GM19324 (cell line): Measurements from ENCODE around the gene ARVCF.

ENCODE experiments used
- ATAC-seq: cut with Tn5 transposase; IDR thresholded peaks from one replicate; pipeline ENCODE4 v1.9.1; 2021; ENCODE audit warnings: mild to moderate bottlenecking, moderate library complexity; ENCODE audit not compliant: unreplicated experiment, low FRiP score

ARVCF gene

DNA sequence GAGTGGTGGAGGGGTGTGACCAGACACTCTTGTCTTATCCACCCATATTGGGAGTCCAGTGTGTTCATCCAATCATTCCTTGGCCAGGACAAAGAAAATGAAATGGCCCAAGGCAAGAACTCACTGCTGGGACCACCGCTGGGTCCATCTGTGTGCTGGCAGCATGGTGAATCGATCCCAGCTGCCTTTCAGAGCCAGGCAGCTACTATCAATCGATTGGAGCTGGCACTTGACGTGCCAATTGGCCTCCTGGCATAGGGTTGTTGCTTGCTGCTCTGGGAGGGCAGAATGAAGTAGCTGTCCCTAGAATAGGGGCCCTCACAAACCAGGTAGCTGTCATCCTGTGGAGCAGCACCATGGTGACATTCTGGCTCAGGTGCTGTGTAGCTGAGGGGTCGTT, 1.4 kb upstream of the ARVCF start:
- no peak for ATAC-seq

DNA sequence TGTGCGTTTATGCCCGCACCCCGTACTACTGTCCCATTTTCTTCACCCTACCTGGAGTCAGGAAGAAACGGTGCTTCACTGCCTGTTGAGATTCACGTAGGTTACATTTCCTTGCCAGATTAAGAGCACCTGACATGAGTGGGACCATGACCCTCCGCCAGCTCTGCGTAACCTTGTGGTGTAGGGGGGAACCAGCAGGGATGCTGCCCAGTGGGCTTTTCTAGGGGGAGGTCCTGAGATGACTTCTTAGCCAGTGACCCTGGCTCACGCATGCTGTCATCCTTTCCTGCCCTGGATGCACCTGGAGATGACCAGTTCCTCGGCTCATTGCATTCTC, 967 bp upstream of the ARVCF start:
- ATAC-seq: no peak

DNA sequence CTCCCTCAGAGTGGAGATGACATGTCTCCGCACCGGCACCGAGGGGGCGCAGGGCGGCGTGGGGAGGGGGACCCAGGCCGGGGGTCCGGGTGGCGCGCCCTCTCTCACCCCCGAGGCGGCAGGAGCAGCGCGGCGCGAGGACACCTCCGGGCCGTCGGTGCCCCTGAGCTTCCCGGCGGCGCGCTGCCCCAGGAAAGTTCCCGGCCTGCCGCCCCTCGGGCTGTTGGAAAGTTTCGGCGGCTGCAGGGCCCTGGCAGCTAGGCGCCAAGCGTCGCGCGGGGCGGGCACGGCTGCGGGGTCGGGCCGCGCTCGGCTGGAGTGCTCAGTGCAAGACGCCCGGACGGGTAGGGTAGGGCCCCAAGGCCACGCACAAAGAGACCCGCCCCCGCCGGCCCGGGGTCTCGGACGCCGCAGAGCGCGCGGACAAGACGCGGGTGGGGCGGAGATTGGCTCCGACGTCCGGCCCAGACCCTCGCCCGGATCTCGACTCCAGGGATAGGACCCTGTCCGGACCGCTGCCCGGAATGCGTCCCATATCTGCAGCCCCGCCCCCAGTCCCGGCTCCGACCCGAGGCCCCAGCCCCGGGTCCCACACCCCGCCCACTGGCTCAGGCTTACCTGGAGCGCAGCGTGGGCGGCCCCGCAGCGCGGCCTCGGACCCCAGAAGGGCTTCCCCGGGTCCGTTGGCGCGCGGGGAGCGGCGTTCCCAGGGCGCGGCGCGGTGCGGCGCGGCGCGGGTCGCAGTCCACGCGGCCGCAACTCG, 471 bp downstream of the ARVCF start:
- peak; percentile 1 for ATAC-seq

DNA sequence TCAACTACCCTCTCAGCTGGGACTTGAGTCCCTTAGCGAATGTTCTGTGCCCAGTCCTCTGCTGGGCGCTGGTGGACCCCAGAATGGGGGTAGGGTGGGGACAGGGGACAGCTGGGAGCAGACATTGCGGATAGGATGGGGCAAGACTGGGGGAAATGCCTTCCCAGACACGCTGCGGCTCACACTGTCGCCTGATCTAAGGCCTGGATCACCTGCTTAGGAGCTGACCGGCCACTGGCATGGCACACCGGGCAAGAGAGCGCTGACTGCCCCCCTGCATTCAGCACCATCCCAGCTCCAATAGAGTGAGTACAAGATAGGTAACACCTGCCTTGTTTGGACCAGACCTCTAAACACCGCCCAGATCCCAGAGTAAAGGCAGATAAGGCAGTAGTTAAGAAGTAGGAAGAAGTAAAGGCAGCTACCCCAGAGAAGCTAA, 1.4 kb downstream of the ARVCF start:
- no peak for ATAC-seq

DNA sequence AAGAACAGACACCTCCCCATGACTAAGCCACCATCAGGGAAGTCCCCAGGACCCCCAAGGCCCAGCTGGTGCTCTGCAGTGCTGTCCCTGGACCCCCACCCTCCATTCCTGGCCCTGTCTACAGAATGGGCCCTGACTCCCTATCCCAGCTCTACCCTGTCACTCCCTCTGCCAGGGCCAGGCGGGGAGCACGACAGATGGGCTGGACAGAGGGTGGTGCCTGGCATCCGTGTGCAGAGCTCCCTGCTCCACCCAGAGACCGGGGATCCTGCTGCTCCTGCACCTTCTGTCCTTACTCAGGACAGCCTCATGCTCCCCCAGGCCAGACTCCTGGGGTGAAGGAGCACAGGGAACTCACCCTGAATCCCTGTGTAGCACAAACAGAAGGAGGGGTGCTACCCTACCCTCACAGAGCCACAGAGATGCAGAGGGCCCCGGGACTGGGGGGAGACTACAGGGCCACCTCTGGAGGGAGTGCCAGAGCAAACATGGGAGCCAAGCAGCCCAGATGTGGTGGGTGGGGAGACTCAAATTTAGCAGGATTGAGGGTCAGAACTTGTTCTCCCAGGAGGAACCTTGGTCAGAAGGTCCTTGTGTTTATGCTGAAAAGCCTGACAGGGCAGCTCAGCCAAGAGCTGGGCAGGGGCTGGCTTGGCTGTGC, 2.0 kb downstream of the ARVCF start:
- no peak for ATAC-seq

DNA sequence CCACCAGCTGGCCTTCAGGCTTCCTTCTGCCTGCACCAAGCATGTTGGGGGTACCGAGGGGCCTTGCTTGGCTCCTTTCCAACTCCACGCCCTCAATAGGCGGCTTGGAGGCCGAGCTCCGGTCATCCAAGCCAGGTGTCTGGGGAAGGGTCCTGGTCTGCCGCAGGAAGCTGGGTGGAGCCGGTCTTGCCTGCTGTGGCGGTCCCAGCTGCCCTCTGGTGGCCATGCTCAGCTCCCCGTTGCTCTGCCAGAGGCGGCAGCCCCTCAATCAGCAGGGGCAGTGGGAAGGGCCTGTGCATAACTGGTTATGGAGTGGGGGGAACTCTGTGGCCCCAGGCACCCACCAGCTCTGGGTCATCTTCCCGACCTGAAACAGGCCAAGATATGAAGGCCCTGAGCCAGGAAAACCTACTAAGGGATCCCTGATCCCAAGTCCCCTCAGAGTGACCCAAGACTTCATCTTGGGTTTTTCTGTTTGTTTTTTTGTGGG, 3.2 kb downstream of the ARVCF start:
- no peak for ATAC-seq

DNA sequence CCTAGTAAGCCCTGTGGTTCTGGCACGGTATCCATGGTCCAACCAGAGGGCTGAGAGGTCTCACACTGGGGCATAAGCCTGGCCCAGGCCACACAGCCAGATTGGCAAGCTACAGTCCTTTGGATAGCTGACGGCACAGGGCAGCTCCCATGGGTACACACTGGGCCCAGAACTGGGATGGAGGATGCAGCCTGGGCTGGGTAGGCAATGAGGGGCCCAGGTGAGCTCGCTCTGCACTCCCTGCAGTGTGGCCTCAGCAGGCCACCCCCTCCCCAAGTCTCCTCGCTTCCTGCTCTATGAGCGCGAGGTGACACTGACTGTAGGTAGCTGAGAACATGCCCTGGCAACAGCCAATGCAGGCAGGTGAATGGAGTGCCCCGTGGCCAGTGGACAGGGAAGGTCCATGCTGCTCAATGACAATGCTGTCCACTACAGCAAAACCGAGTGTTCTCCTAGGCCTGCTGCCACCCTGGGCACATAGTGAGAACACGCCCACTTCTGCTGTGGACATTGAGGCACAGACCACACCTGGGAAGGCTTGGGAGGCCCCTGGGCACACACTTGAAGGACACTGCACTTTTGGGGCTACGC, 3.8 kb downstream of the ARVCF start:
- ATAC-seq: no peak

DNA sequence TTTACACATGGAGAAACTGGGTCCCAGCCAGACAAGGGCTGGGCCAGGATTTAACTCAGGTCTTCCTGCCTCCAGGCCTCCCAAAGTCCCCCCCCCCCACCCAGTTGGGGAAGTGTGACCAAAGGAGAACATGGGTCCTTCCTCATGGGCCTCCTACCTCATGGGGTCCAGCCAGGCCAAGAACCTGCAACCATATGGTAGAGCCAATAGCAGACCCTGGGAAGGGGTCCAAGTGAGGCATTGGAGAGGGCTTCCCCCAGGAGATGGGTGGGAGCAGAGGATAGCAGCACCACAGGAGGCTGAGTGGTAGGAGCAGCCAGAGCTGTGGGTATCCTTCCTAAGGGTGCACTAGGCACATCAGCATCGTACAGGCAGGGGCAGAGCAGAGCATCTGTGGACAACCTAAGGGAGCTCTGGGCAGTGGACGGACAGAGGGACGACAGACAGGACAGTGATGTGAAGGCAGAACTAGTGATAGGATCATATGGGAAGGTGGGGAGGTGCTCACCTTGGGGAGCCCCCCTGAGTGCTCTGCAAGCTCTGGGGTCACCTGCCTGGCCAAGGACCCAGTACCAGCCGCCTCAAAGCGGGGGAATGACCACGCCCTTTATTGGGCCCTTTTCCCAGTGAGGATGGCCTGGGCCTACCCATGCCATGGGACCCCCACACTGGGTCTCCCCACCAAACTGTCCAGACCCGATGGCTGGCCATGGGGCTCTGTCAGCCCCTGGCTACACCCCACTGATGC, 4.5 kb downstream of the ARVCF start:
- ATAC-seq: no peak

DNA sequence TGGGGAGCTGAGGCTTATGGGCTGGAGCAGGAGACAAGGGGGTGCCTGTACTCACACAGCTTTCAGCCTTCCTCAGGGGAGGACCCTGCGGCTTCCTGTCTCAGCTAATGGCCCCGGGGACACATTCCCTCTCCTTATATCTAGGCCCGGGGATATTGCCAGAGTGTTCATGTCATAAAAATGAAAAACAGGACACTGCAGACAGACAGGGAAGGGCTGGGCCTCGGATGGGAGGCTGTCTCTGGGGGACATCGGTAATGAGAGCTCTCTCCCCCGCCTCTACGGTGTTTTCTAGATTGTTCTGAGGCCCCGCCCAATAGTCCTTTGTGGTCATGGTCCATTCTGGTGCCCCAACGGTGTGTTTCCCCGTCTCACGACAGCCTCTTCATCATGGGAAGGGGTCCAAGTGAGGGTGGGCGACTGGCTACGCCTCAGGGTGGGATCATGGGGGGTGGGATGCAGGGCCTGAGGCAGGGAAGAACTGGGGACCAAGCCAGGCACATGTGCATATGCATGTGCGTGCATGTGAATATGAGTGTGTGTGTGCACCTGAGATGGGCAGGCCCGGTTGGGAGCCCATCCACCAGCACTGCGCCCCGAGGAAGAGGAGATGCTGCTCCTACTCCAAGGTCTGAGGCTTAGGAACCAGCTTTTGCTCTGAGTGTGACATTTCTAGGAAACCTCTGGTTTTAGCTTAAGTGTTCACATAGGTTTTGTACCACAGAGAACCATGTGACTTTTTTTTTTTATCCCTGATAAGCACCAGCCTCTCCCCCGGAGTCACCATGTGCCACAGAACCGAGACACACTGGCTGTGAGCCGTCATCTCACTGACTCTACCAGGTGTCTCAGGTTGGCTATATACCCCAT, 5.3 kb downstream of the ARVCF start:
- no peak for ATAC-seq

DNA sequence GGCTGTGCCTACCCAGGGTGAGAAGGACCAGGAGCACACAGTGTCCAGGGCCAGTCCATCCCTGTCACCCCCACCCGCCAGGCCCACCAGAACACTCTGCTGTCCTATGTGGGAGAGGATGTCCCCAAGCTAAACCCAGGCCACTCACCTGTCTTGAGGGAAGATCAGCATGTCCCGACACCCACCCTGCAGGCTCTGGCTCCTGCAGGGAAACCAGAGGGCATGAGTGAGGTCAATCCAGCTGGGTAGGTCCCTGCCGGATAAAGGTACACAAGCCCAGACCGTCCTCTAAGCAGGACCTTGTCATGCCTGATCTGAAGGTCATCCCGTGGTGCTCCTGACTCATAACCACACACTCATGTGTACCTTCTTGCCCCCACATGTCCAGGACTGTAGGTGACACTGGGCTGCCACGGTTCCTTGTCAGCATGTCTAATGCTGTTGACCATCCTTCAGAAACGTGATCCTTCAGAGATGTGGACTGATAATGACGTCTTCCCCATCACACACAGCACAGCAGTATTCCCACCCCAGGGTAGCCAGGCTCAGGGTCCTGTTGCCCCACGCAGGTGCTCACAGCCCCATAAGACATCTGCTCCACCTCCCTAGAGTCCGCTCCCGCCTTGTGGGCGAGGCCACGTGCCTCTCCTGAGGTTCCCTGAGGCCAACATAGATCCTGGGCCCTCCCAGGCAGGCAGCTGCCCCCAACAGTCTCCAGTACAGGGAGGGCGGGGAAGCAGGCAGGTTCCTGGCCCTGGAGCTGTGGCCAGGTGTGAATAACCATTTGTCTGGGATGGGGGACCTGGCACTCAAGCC, 6.1 kb downstream of the ARVCF start:
- no peak for ATAC-seq

DNA sequence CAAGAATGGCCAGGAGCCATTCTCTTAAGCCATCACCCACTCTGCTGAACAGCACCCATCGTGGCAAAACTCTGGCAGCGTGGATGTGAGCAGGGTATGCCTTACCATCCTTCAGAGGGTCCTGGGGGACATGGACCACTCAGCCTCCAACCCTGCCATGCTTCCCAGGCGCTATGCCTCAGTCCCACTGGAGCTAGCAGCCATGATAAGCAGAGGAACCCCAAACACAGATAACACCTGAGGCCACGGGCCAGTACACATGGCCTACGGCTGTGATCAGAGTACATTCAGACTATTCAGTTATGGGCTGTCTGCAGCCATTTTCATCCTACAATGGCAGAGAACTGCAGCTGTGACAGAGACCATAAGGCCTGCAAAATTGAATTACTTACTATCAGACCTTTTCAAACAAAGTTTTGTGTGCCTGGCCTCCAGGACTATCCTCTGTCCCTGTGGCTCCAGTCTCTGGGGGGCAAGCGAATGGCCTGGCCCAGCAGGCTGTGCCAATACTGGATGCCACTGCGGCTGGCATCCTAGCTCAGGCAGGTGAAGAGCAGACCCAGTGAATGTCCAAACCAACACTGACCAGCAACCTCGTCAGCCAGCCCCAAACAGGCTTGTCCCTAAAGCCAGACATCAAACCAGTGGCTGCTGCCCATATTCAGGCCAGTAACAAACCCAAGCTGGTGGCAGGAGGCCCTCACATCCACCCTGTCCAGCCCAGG, 6.9 kb downstream of the ARVCF start:
- ATAC-seq: no peak

DNA sequence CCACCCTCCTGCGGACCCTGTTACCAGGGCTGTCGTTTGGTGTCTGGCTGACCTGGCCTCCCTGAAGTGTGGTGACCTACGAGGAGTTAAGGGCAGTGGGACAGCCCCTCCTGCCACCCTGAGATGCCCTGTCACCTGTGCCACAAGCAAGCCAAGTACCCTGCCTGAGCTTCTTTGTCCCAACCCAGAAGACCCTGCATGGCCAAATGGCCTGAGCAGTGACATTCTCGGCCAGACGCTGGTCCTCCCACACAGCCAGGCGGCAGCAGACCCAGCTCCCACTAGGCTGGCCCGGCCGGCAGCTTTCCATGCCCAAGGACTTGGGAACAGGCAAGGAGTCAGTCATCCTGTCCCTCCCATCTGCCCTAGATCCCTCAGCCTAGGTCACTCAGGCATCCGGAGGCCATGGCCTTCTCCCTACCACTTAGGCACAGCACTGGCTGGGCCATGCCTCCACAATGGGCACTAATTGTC, 7.6 kb downstream of the ARVCF start:
- no peak for ATAC-seq

DNA sequence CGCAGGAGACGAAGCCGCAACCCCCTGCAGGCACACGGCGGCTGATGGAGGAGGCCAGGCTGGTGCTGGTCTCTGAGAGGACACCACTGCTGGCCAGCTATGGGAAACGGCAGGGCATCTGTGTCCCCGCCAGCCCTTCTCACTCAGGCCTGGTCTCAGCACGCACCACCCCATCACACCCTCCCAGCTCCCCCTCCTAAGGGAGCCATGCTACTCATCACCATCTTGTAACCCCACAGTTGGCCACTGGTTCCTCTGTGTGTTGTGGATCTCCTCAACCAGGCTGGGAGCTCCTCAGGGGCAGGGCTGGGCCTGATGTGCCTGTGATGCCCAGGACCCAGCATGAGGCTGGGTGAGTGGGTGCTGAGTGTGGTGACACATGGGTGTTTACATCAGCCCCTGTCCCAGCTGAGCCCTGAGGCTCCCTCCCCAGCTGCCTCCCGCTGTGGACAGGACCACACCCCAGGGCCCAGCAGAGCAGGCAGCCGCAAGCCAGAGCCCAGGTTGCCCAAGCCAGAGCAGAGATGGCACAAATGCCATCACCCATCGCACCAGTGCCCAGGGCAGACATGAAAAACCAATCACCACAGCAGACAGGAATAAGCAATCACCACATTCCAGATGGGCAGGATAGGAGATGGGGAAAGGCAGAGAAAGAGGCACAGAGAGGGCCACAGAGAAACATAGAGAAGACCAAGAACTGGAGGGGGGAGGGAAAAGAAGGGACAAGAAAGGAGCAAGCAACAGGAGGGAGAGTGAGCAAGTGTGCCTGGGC, 8.2 kb downstream of the ARVCF start:
- ATAC-seq: no peak

DNA sequence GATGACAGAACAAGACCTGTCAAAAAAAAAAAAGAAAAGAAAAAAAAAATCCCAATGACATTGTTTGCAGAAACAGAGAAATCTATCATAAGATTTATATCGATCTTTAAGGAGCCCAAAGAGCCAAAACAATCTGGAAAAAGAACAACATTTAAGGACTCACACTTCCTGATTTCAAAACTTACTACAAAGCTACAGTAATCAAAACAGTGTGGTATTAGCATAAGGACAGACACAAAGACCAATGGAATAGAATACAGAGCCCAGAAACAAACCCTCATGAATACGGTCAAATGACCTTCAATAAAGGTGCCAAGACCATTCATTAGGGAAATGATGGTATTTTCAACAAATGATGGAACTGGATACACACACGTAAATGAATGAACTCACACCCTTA, 12.2 kb downstream of the ARVCF start:
- no peak for ATAC-seq

DNA sequence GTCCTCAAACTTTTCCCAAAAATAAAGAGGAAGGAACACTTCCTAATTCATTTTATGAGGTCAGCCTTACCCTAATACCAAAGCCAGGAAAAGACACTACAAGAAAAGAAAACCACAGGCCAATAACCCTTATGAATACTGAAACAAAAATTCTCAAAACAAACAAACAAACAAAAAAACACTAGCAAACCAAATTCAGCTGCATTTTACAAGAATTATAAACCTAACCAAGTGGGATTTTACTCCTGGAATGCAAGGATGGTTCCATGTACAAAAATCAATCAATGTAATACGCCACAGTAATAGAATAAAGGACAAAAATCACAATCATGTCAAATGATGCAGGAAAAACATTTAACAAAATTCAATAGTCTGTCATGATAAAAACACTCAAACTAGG, 13.3 kb downstream of the ARVCF start:
- no peak for ATAC-seq

DNA sequence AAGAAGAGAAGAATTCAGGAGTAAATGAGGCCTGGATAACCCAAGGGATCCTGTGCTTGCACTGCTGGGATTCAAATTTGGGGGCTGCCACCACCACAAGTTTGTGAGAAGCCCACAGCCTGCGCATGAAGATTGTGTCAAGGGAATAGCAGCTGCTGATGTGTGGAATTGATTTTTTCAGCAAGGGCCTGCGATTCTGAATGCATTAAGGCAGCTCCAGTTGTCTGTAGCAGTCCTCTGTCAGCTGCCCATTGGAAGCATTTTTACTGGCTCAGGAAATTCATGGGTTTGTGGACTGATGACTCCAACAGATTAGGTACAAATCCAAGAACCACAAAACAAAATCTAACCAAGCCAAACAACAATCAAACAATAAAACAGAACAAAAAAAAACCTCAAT, 14.0 kb downstream of the ARVCF start:
- ATAC-seq: no peak

DNA sequence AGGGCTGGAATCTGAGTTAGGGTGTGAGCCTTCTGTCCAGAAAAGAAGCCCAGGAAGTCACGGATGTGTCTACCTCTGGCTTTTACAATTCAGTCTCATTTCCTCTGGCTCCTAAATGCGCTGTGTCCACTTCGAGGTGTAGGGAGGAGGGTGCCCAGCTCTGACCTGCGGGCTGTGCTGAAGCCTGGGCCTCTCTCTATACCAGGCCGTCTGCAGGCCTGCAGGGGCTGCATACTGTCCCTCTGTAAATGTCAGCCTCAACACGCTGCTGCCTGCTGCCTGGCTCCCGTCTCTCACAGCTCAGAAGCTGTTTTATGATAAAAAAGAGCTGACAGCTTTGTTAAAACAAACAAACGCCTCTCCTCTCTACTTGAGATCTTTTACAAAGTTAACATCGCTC, 14.5 kb downstream of the ARVCF start:
- no peak for ATAC-seq

DNA sequence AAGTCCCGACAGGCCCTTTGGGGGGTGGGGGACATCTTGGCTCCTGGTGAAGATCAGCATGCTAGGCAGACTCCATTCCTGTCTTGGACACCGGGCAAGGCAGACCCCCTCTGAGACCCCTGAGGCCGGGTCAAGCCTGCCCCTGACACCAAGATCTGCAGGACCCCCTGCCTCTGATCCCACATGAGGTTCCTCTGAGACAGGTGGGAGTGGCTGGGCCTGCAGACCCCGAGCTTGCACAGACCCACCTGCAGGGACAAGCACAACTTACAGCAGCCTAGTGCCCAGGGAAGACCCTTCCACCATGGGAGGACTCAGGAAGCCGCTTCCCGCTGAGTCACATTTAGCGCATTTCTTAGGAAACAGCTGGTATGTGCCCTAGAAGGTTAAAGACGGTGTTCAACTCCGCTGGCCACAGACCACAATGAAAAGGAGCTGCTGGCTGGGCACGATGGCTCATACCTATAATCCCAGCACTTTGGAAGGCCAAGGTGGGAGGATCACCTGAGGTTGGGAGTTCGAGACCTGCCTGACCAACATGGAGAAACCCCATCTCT, 15.5 kb downstream of the ARVCF start:
- no peak for ATAC-seq
